GM21390 (cell line): ENCODE results near the gene ALCAM.
"Not testable (repeated sequence)": the region's sequence is repeated elsewhere in the genome, so short reads cannot be mapped to it uniquely, and the experiment has no call there.

Source experiments
- ATAC-seq: cut with Tn5 transposase; IDR thresholded peaks from one replicate; pipeline ENCODE4 v1.9.1; 2021; ENCODE audit not compliant: unreplicated experiment

ALCAM gene

GRCh38 chr3:105385819-105386508 is 19.3 kb downstream of the ALCAM start:
- peak; percentile 85 for ATAC-seq

- ATAC-seq = no peak
Observed at GRCh38 chr3:105387122-105387751, 20.5 kb downstream of the ALCAM start.

- ATAC-seq = no peak
Observed at GRCh38 chr3:105388176-105388575, 21.5 kb downstream of the ALCAM start.

- not testable (repeated sequence) for ATAC-seq
Observed at GRCh38 chr3:105389759-105390158, 23.1 kb downstream of the ALCAM start.

GRCh38 chr3:105392598-105392997 is 25.9 kb downstream of the ALCAM start:
- not testable (repeated sequence) for ATAC-seq

- ATAC-seq = no peak
Observed at GRCh38 chr3:105394177-105394576, 27.5 kb downstream of the ALCAM start.

GRCh38 chr3:105397974-105398373 is 31.3 kb downstream of the ALCAM start:
- ATAC-seq = peak; percentile 40

- ATAC-seq = no peak
Observed at GRCh38 chr3:105398437-105398836, 31.7 kb downstream of the ALCAM start.

- ATAC-seq = no peak
Observed at GRCh38 chr3:105399062-105399461, 32.4 kb downstream of the ALCAM start.

- no peak for ATAC-seq
Observed at GRCh38 chr3:105399611-105400010, 32.9 kb downstream of the ALCAM start.

- no peak for ATAC-seq
Observed at GRCh38 chr3:105401254-105401653, 34.5 kb downstream of the ALCAM start.

GRCh38 chr3:105401691-105402149 is 35.0 kb downstream of the ALCAM start:
- ATAC-seq = no peak

- ATAC-seq = no peak
Observed at GRCh38 chr3:105402287-105402801, 35.6 kb downstream of the ALCAM start.

GRCh38 chr3:105403034-105403433 is 36.3 kb downstream of the ALCAM start:
- ATAC-seq = not testable (repeated sequence)

- ATAC-seq = no peak
Observed at GRCh38 chr3:105406268-105406667, 39.6 kb downstream of the ALCAM start.

- ATAC-seq = no peak
Observed at GRCh38 chr3:105409364-105409763, 42.7 kb downstream of the ALCAM start.

GRCh38 chr3:105413343-105413887 is 46.7 kb downstream of the ALCAM start:
- no peak for ATAC-seq

GRCh38 chr3:105414841-105415240 is 48.1 kb downstream of the ALCAM start:
- ATAC-seq = no peak

- ATAC-seq = no peak
Observed at GRCh38 chr3:105415951-105416350, 49.2 kb downstream of the ALCAM start.

- peak; percentile 60 for ATAC-seq
Observed at GRCh38 chr3:105417525-105418289, 51.0 kb downstream of the ALCAM start.

GRCh38 chr3:105422645-105423044 is 55.9 kb downstream of the ALCAM start:
- no peak for ATAC-seq
